Measurements from ENCODE around the gene HECW1. TPM values are rescaled to one million over a fixed set of nuclear protein-coding genes. Genes with fewer than 3 reads are reported as not detected.

The HECW1 gene
- total and polyA plus RNA-seq, 2 of the 13 experiments (the other 11 are each of a cell fraction or from before 2014, with no cell fraction given), result not detected

GRCh38 chr7:43311694-43312093 lies 199.2 kb downstream of the HECW1 start:
- WGBS (ENCODE audit: low lambda C conversion rate), result 65% methylated on average over 22 of the region's 22 CpGs
- Histone ChIP-seq H3K9ac (ENCODE audit: insufficient read depth, low read depth, low read length) (no peak overlapping the region), H3K27ac (ENCODE audit: extremely low read length, insufficient read depth, low read length) (no peak overlapping the region), H3K4me3 (replicated peaks in 1 of 3; ENCODE audit: insufficient read depth in 1 of 3, low read depth in 2 of 3, low read length in 3 of 3) (no peak overlapping the region), H3K4me1 (ENCODE audit: insufficient read depth, low read length) (no peaks in the 10 kb centered on the region), H3K79me2 (ENCODE audit: insufficient read depth, low read length) (no peaks in the 10 kb centered on the region), H3K9me3 (ENCODE audit: low read length) (no peaks in the 10 kb centered on the region), H3K36me3 (replicated peaks in 1 of 2; ENCODE audit: control insufficient read depth in 1 of 2, insufficient read depth in 2 of 2, low read length in 2 of 2) (no peaks in the 10 kb centered on the region), H3K27me3 (ENCODE audit: control insufficient read depth in 1 of 2, insufficient read depth in 2 of 2, low read length in 2 of 2) (no peaks in the 10 kb centered on the region), H4K20me1 (ENCODE audit: insufficient read depth, low read length) (no peaks in the 10 kb centered on the region), H2AFZ (ENCODE audit: low read length) (no peak overlapping the region), H3K4me2 (ENCODE audit: low read depth, low read length) (no peak overlapping the region)
- no TSS peak for BruUV-seq (replicated peaks)
- no peak for FAIRE-seq
- ChIA-PET CTCF (ENCODE audit: low intra/inter-chr PET ratio, low total read pairs) (no interaction called here), POLR2A (no interaction called here)
- no peak for DNase-seq (ENCODE audit: low spot score)
- in situ Hi-C loops (cut with HindIII; ENCODE audit: extremely low pct_ligation_motif_present, low pct_unique_long_range_greater_than_20kb) (no loop called here), intact Hi-C loops (cut with micrococcal nuclease; ENCODE audit: unreplicated experiment) (no loop called here)
- no peak for ATAC-seq
- no peak for TF ChIP-seq KMT2A (CRISPR knock-in tag; IDR thresholded peaks at IDR 0.05)
- no peak for TF ChIP-seq ELK4 (CRISPR knock-in tag; IDR thresholded peaks at IDR 0.05; ENCODE audit: borderline replicate concordance)
- TF ChIP-seq HMGXB3 (CRISPR knock-in tag; IDR thresholded peaks at IDR 0.05; ENCODE audit: borderline replicate concordance), result no peak
- no peak for TF ChIP-seq NR1H2 (CRISPR knock-in tag; IDR thresholded peaks at IDR 0.05; ENCODE audit: borderline replicate concordance, low read depth)
- no peak for TF ChIP-seq CSRNP2 (CRISPR knock-in tag; conservative IDR thresholded peaks at IDR 0.05; ENCODE audit: low read depth)
- TF ChIP-seq CENPX (CRISPR knock-in tag; IDR thresholded peaks at IDR 0.05), result no peak
- no peak for TF ChIP-seq SAFB2 (CRISPR knock-in tag; IDR thresholded peaks at IDR 0.05; ENCODE audit: borderline replicate concordance, low read depth)
- TF ChIP-seq CHCHD3 (CRISPR knock-in tag; IDR thresholded peaks at IDR 0.05), result no peak
- no peak for TF ChIP-seq ZNF124 (CRISPR knock-in tag; IDR thresholded peaks at IDR 0.05)
- TF ChIP-seq PAXIP1 (CRISPR knock-in tag; conservative IDR thresholded peaks at IDR 0.05), result no peak
- TF ChIP-seq POLR2G (IDR thresholded peaks at IDR 0.05; ENCODE audit: low read depth, low read length), result no peak
- no peak for TF ChIP-seq NR0B2 (CRISPR knock-in tag; IDR thresholded peaks at IDR 0.05)
- TF ChIP-seq MATR3 (CRISPR knock-in tag; IDR thresholded peaks at IDR 0.05), result no peak

Data from HepG2 (cell line).